GM21786 (cell line): Measurements from ENCODE around the gene LRRC8B.
"Not testable (repeated sequence)": the region's sequence is repeated elsewhere in the genome, so short reads cannot be mapped to it uniquely, and the experiment has no call there.

Experiments used
- ATAC-seq: cut with Tn5 transposase; IDR thresholded peaks from one replicate; pipeline ENCODE4 v1.9.1; 2021; ENCODE audit not compliant: unreplicated experiment

LRRC8B gene

DNA sequence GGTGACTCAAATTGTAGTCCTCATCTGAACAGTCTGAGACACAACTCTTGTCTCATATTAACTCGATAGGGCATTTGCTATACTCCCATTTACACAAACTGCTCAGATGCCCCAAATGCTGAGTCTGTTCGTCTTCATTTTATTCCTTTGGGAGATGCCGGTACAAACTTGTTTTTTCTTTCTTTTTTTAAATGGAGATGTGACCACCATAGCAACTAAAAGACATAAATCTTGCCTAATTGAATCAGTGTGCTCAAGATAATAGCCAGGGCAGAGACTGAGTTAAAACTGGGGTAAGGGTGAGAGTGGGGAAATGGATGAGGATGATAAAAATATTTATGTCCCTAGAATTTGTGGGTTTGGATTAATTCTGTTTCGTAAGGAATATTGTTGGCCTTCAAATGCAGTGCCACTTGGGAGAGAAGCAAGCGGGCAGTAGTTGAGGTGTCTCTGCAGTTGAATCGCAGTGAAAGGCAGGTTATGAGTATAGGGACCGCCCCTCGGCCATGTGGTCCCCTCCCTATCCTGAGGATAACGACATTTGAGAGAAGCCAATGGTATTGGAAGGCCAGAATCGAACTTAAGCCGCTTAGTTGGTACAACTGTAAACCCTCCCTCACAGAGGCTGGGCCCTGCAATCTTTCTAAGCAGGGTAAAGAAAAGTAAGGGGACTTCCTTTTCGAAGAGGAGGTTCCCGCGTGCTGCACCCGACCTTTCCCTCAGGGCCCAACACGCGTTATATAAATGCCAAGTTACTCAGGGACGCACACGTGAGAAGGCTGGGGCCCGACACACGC is 859 bp upstream of the LRRC8B start:
- ATAC-seq = peak; percentile 37

DNA sequence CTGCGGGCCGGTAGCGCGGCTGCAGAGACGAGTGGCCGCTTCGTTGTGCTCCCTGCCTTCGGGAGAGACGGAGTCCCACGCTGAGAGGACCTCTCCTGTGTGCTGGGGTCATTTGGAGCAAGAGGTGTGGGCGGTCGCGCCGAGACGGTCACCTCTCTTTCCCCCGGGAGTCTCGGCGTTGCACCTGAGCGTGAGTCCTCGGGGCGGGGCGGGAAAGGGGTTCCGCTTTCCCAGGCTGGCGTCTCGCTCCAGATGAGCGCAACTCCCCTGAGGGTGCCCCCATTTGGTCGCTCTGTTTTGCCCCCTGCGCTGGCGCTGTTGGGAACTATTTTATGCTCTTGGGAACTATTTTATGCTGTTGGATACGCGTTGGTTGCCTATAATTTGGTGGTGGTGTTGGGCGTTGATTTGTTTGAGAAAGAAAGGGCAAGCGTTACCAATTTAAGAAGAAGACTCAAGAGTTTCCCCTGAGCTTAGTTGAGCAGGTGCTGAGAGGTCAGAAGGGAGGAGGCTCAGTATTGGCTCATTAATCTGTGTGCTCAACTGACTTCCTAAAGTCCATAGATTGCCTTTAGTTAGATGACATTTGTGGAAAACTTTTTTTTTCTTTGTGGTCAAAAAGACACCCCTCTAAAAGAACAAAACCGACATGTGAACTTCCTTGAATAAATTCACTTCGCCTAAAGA is 683 bp downstream of the LRRC8B start:
- ATAC-seq = peak; percentile 22

DNA sequence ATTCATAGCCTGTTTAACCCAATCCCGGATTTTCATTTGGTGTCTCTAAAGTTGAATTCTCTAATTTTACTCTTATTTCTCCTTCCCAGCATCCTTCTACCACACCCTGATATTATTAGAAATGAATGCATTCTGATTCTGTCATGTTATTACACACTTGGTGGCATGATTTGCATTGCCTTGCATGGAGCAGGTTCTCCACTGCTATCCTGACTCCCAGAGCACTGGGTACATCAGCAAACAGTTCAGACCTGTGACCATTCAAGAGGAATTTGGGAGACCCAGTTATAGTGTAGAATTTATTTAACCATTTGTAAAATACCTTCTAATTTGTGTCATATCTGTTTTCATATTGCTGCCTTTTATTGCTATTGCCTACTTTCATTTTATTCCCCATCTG is 2.6 kb downstream of the LRRC8B start:
- no peak for ATAC-seq

DNA sequence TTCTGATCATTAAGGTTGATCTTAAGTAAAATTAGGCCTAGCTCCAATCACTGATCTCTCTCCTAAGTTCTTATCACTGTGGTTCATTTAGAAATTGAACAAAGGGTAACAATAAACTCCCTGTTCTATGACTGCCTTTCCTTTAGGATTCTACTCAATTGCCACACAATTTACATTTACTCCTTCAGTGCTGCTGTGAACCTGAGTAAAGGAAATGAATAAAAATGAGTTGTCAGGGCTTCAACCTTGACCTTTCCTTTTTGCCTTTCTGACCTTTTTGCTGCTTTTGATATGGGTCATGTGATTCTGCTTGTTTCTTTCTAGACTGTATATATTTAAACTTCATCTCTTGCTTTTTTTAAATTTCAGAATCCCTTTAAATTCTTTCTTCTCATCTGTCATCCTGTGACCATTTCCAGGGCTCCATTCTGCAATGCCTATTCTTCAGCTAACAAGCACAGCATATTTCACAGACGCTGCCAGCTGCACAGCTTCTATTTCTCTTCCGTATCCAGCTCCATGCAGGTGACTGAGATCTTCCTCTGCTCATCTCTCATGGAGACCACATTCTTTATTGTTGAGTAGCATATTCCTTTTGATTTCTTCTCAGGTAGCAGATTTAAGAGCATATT is 3.2 kb downstream of the LRRC8B start:
- ATAC-seq = no peak

DNA sequence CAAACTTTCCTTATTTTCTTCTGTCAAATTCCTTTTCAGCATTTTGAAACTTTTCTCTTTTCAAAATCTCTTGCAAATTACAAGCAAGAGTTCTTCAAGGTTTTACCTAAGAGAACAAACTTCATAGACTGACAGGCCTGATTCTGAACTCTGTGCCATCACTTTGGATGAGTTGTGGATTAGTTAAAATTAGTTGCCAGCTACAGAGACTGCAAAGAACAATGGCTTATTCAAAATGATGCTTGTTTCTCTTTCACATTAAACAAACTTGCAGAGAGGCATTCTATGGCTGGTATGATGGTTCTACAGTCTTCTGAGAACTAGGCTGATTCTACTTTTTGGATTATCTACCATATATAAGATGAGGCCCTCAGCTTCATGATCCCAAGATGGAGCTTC is 3.8 kb downstream of the LRRC8B start:
- no peak for ATAC-seq

DNA sequence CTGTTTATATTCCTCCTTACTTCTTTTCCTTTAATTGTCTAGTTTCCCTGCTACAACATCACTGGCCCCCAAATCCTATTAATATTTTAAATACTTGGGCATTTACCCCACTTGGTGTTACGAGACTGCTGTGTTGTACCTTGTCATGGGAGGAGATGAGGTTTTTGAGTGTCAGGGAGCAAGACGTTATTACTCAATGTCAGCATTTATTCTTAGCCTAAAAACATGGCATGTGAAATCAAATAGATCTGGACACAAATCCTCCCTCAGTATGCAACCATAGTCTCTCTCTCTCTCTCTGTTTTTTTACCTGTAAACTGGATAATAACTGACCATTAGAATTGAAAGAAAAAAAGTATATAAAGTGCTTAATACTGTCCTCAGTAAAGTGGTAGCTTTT is 4.6 kb downstream of the LRRC8B start:
- ATAC-seq = no peak

DNA sequence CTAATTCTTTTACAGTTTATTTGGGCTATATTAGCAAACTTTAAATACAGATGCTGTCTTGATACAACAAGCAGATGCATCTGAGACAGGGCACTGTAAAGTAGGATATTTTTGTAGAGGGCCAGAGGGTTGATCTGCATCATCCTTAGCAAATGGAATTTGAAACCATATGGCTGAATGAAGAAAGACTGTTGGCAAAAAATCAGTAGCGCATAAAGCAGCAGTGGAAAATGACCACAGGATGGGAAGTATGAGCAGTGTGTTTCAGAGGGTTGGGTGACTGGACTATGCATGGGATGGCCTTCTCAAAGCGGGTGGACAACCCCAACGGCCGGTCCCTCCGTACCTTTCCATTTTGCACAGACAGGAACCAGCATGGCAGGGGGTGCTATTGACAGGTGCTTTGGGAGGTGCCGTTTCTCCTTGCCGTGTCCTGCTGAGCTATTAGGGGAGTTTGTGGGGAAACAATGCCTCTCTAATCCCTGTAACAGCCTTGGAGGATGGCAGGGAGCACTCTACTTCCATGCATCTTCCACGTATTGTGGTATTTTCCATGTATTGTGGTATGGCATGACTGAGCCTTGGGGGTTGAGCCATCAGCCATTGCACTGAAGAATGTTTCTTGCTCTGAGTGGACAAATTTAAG is 5.9 kb downstream of the LRRC8B start:
- no peak for ATAC-seq

DNA sequence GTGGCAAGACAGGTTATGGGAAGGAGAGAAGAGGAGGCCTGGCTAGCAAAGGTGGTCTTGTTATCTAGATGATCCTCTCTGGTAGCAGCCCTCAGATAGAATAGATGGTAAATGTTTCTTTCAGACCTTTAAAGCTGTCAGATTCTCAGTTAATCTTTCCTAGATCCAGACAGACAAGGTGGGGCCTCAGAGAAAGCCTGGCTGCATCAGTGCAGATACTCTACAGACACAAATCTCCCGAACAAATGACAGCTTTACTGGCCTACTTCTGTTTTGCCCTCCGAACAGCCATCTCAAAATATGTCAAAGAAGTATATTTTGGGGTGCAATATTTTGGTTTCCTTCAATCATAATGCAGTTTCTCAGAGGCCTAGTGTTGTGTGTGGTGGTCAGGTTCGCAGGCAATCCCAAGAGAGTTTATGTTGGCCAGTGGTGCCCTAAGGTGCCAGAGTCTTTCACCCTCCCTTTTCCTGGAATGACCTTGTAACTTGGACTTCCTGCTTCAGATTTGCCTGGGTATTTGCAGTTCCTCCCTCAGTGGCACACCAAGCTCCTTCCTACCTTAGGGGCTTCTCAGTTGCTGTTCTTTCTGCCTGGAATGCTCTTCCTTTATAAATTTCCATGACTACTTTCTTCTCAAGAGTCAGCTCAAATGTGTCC is 7.0 kb downstream of the LRRC8B start:
- no peak for ATAC-seq

DNA sequence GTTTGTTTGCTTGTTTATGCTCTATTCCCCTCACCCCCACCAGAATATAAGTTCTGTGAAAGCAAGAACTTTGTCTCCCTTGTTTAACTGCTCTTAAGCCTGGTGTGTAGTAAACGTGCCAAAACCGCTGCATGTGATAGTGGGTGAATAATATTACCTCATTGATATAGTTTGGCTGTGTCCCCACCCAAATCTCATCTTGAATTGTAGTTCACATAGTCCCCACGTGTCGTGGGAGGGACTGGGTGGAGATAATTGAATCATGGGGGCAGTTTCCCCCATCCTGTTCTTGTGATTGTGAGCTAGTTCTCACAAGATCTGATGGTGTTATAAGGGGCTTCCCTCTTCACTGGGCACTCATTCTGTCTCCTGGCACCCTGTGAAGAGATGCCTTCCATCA is 7.6 kb downstream of the LRRC8B start:
- no peak for ATAC-seq

DNA sequence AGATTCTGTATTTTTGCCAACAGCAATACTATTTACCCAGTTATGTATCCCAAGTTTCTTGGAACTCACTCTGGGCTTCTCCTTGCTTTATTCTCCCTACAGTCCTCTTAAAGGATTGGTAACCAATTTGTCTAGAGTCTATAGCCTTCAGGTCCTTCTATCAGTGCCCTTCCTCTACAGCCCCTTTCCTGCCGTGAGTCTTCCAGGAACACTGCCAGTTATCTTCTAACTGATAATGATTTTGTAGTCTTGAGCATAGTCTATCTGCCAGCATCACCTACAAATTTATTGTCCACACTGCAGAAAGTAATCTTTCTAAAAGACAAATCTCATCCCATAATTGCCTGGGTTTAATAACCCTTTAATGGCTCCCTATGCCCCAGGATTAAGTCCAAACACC is 8.2 kb downstream of the LRRC8B start:
- no peak for ATAC-seq

DNA sequence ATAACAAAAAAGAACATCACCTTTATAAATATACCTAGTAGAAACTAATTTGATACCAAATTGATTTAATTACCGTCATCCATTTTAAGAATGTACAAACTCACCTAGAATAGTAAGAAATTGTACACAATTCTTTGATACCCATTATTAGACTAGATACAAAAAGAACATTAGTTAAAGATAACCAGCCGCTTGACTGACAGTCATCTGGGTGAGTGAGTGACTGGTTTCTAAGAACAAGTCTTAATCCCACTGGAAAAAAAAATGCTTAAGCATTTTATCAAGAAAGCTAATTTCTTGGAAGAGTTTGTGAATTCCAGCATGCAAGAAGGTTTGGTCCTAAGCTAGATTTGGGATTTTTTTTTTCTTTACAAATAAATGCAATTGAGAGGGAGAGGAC is 10.9 kb downstream of the LRRC8B start:
- ATAC-seq = no peak

DNA sequence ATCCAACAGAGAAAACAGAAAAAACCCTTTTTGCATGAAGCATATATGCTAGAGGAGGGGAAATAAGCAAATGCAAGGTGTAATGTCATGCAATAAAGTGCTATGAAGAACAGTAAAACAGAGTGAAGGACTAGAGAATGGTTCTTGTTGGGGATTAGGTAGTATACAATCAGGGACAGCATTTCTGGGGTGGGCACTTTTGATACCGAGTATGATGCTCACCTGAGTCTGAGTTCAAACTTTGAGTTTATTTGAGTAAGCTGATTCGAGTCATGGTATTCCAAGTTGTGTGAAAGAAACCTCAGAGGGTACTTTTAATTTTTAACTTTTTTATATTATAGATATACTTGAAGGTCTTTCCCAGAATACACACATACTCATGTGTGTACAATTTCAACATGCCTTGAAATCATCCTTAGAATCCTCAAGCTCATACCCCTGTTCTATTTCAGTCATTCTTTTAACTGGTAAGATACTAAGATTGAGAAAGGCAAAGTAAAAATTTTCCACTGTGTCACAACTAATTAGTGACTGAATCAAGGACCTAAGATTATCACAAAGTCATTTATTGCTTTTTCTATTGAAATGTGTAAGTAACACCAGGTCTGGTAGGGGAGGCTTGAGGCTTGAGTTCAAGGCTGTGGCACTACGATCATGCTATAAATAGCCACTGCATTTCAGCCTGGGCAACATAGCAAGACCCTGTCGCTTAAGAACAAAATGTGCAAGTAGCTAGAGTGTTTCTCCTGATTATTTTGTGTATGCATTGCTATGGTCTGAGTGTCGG is 12.1 kb downstream of the LRRC8B start:
- no peak for ATAC-seq

DNA sequence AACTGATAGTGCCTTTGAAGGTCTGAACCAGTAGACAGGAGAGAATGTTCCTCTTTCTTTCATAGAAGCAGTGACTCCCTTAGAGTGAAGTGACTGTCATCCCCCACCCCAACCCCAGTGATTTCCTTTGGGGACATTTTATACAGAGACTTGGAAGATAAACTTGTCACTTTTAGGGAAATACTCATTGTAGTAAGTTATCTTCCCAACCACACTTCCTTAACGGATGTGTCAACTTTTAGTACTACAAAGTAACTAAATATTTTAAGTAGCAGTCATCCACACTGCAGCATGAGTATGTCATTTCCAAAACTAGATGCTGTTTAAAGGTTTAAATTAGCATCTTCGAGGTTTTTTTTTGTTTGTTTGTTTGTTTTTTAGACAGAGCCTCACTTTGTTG is 13.7 kb downstream of the LRRC8B start:
- no peak for ATAC-seq

DNA sequence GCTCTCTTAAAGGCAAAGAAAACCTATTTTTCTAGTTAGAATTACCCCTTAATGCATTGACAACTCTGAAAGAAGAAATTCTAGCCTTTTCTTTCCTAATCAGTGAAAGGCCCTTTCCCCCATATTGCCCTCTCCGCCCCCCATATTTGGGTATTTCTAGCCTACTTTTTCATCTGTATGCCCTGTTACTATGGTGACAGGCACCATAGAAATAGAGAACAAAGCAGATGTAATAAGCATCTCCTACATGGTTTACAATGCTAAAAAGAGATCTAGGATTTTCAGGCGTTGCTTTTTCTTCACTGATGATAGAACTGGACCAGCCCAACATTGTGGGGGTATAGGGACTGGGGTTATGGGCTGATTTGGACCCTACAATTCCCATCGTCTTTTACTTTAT is 14.5 kb downstream of the LRRC8B start:
- ATAC-seq = no peak

DNA sequence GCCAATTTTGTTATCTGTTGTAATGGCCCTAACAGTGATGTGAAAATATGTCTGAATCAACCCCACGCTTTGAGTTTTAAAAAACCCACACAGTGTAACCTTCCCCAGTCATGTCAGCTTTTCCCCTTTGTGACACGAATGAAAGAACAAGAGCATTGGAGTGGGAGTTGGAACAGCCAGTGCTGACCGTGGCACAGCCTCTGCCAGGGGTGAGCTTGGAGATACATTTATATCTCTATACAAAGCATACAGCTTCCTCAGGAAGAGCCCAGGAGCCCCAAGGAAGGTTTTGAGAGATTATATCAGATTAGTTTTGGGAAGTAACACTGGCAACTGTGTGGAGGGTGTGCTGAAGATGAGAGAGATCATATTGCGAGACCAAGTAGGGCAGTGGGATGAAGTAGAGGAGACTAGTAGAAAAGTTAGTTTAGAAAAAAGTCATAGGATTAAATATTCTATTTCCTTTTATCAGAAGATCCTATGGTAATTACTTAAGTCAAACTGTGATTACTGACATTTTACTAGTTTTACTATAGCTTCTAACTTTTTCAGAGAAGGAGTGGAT is 15.9 kb downstream of the LRRC8B start:
- ATAC-seq = no peak

DNA sequence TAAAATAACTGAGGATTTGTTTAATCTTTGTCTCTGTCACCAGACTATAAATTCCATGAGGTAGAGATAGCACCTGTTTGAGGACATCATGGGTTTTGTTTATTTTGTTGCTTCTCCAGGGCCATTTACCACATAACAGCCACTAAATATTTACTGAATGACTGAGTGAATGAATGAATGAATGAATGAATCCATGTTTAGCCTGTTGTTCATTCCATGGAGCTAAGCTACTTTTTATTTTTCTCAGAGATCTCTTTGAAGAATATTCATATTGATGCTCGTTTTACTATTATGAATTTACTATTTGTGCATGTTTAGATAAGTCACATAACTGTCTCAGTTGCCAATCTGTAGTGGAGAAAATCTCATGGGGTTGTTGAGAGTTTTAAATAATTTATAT is 17.7 kb downstream of the LRRC8B start:
- no peak for ATAC-seq

DNA sequence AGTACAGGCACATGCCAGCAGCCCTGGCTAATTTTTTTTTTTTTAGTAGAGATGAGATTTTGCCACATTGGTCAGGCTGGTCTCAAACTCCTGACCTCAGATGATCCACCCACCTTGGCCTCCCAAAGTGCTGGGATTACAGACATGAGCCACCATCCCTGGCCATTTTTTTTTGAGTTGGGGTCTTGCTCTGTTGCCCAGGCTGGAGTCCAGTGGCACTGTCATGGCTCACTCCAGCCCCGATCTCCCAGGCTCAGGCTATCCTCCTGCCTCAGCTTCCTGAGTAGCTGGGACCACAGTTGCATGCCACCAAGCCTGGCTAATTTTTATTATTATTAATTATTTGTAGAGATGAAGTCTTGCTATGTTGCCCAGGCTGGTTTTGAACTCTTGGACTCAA is 19.0 kb downstream of the LRRC8B start:
- not testable (repeated sequence) for ATAC-seq

DNA sequence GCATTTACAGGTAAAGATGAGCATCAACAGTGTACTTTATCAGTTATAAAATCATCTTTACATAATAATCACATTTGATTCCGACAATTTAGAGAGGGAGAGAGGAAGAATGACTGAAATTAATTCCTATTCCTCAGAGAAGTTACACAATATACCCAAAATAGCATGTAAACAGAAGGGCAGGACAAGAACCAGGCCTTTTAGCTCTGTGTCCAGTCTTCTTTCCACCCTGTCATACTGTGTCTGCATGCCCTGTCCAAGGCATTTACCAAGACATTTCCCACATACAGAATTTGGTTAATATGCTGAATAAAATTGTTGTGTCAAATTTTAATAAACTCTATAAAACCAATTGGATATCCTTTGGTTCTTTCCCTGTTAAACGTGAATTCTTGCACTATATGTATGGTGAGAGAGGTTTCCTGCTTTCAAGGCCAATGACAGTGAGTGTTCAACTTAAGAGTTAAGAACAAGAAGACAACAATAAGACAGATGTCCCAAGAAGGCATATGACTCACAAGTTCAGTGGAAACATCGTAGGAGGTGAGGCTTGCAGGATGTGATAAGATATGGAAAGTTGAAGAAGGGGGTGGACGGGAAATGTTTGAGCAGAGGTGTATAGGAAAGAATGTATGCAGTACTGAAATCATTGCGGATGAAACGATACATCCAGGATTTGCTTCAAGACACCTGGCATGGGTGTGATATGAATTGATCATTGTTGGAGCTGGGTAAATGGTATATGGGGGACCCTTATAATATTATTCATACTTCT is 20.8 kb downstream of the LRRC8B start:
- ATAC-seq = no peak
